Cortex of kidney (tissue), 1 donor: Measurements from ENCODE around the gene NDUFAB1.
"Not testable (repeated sequence)": the region's sequence is repeated elsewhere in the genome, so short reads cannot be mapped to it uniquely, and the experiment has no call there.

Experiments
- DNase-seq: peaks from one replicate; lab custom pipeline; 2025; lab: John Stamatoyannopoulos, UW

NDUFAB1 gene

GRCh38 chr16:23554536-23554935 lies 41.6 kb downstream of the NDUFAB1 start:
- no peak for DNase-seq

DNA sequence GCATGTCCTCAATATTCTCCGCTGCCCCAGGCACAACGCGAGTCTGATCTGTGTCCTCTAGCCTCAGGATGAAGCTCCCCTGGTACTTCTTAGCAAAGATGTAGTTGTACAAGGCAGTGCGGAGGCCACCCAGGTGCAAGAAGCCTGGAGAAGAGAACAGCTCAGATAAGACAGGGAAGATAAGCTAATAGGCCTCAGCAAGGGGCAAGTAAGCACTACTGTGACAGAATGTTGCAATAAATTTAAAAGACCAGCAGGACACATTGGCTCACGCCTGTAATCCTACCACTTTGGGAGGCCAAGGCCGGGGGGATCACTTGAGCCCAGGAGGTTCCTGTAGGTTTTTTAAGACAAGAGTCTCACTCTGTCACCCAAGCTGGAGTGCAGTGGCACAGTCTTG lies 44.0 kb downstream of the NDUFAB1 start:
- DNase-seq, result no peak

GRCh38 chr16:23549938-23550337 lies 46.2 kb downstream of the NDUFAB1 start:
- DNase-seq, result no peak

GRCh38 chr16:23544436-23544835 lies 51.7 kb downstream of the NDUFAB1 start:
- no peak for DNase-seq

DNA sequence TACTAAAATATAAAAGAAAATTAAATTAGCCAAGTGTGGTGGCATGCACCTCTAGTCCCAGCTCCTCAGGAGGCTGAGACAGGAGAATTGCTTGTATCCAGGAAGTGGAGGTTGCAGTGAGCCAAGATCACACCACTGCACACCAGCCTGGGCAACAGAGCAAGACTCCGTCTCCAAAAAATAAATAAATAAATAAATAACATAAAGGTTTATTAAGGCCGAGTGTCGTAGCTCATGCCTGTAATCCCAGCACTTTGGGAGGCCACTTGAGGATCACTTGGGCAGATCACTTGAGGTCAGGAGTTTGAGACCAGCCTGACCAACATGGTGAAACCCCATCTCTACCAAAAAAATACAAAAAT lies 55.3 kb downstream of the NDUFAB1 start:
- not testable (repeated sequence) for DNase-seq

DNA sequence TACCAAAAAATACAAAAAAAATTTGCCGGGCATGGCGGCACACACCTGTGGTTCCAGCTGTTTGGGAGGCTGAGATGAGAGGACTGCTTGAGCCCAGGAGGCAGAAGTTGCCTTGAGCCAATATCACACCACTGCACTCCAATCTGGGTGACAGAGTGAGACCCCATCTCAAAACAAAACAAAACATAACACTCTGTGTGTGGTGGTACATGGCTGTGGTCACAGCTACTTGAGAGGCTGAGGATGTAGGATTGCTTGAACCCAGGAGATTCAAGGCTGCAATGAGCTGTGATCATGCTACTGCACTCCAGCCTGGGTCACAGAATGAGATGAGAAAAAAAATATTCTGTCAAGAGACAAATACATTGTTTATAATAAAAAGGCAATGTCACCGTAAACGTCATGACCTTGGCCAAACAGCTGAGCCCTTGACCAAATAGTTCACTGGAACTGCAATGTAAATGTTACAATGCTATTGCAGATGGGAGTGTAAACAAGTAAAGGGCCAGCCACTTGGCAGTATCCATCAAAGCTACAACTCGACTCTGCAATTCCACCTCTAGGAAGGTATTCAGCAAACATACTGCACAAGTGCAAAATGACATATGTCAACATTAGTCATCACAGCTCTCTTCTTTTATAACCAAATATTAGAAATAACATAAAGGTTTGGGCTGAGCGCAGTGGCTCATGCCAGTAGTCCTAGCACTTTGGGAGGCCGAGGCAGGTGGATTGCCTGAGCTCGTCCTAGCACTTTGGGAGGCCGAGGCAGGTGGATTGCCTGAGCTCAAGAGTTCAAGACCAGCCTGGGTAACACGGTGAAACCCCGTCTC lies 55.9 kb downstream of the NDUFAB1 start:
- DNase-seq, result no peak

DNA sequence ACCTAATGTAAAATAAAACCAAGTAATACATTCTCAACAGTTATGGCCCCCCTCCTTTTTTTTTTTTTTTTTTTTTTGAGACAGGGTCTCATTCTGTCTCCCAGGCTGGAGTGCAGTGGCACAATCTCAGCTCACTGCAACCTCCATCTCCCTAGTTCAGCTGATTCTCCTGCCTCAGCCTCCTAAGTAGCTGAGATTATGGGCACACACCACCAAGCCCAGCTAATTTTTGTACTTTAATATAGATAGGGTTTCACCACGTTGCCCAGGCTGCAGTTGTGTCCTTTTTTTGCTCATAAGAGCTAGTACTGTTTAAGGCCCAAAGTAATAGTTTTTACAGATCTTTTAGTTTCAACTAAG lies 57.2 kb downstream of the NDUFAB1 start:
- no peak for DNase-seq

- DNase-seq, result no peak
Observed at GRCh38 chr16:23537390-23537789, 58.7 kb downstream of the NDUFAB1 start.

GRCh38 chr16:23535901-23536300 lies 60.2 kb downstream of the NDUFAB1 start:
- no peak for DNase-seq

GRCh38 chr16:23534868-23535860 lies 61.0 kb downstream of the NDUFAB1 start:
- DNase-seq, result no peak

- no peak for DNase-seq
Observed at GRCh38 chr16:23532448-23532847, 63.7 kb downstream of the NDUFAB1 start.
